K562 (cell line): ENCODE data around the gene EXOSC9. TPM values are rescaled to one million over a fixed set of nuclear protein-coding genes. Genes with fewer than 3 reads are reported as not detected.

Experiments used
- CC2D1A ChIP-seq: fragments of 450-650 bp; IDR thresholded peaks from 2 replicates; pipeline ENCODE4 v1.6.1; 2017; ENCODE audit warnings: mild to moderate bottlenecking
- DNMT1 ChIP-seq: fragments of 450-650 bp; IDR thresholded peaks from 2 replicates; pipeline ENCODE4 v1.6.1; 2016; ENCODE audit warnings: antibody characterized with exemption, mild to moderate bottlenecking
- EP400 ChIP-seq: fragments of 450-650 bp; IDR thresholded peaks from 2 replicates; pipeline ENCODE4 v1.6.1; 2017; ENCODE audit warnings: antibody characterized with exemption, mild to moderate bottlenecking, moderate library complexity
- FOXM1 ChIP-seq, 2 experiments: fragments of 450-650 bp in 1 of 2; sonication (generic) in 1 of 2; formaldehyde crosslinking in 1 of 2; IDR thresholded peaks; 2 replicates each; pipeline versions ENCODE4 v1.6.1 to v1.9.0; 2017 to 2022; ENCODE audit warnings: low read depth in 2 of 2, mild to moderate bottlenecking in 2 of 2, missing genetic modification reagents in 1 of 2, moderate library complexity in 1 of 2
- KHSRP ChIP-seq: fragments of 450-650 bp; IDR thresholded peaks from 2 replicates; pipeline ENCODE4 v1.6.1; 2017
- MYBL2 ChIP-seq, 2 experiments: fragments of 450-650 bp in 1 of 2; sonication (generic) in 1 of 2; formaldehyde crosslinking in 1 of 2; IDR thresholded peaks; 2 replicates each; pipeline versions ENCODE4 v1.6.1 to v1.8.1; 2017 to 2022; ENCODE audit warnings: borderline replicate concordance in 1 of 2, inconsistent platforms in 1 of 2, low read depth in 1 of 2, mild to moderate bottlenecking in 1 of 2, missing genetic modification reagents in 1 of 2, moderate library complexity in 1 of 2
- NBN ChIP-seq: fragments of 450-650 bp; IDR thresholded peaks from 2 replicates; pipeline ENCODE4 v1.6.1; 2016; ENCODE audit warnings: low read depth, mild to moderate bottlenecking
- NCOR1 ChIP-seq: fragments of 450-650 bp; IDR thresholded peaks from 2 replicates; pipeline ENCODE4 v1.6.1; 2016; ENCODE audit warnings: mild to moderate bottlenecking, moderate library complexity
- NKRF ChIP-seq: fragments of 450-650 bp; IDR thresholded peaks from 2 replicates; pipeline ENCODE4 v1.6.1; 2016; ENCODE audit warnings: borderline replicate concordance
- SMAD4 ChIP-seq: fragments of 250-450 bp; sonication (Bioruptor Pico); conservative IDR thresholded peaks from 2 replicates; pipeline ENCODE4 v1.8.0; 2021; ENCODE audit warnings: inconsistent platforms, mild to moderate bottlenecking, moderate library complexity
- TAF9B ChIP-seq: fragments of 450-650 bp; IDR thresholded peaks from 2 replicates; pipeline ENCODE4 v1.6.1; 2018; ENCODE audit warnings: mild to moderate bottlenecking; ENCODE audit not compliant: partially characterized antibody
- ZBTB9 ChIP-seq: fragments of 450-650 bp; formaldehyde crosslinking; IDR thresholded peaks from 2 replicates; pipeline ENCODE4 v1.4.0; 2020; ENCODE audit warnings: mild to moderate bottlenecking, moderate library complexity
- polyA plus RNA-seq, 8 experiments: library from polyadenylated mRNA; depleted of rRNA in 4 of 8; stranded (reverse) in 5 of 8; unstranded in 3 of 8; fragments of >200 nt; fragmentation: Nextera tagmentation in 2 of 8; fragmentation: Illumina TruSeq in 1 of 8; extraction: Ambion mirVana in 2 of 8; extraction: Trizol in 1 of 8; gene quantifications; 2 replicates each; pipeline versions ENCODE4 v1.2.1 to v1.2.3, GENCODE V29; 2011 to 2014; ENCODE audit warnings: inconsistent platforms in 1 of 8, missing spikeins in 1 of 8
- total RNA-seq, 7 experiments: library from RNA; depleted of rRNA in 6 of 7; stranded (reverse); fragments of >200 nt in 6 of 7; fragmentation: Illumina TruSeq in 2 of 7; extraction: Trizol in 2 of 7; gene quantifications; 2 replicates each; pipeline versions ENCODE4 v1.2.1 to v1.2.3, GENCODE V29; 2011 to 2021; ENCODE audit warnings: low replicate concordance in 1 of 7
- TF ChIP-seq, protein P1 (sequence below): fragments of 200-600 bp; sonication (generic); IDR thresholded peaks from one replicate; pipeline ENCODE4 v1.6.1; 2012; ENCODE audit warnings: mild to moderate bottlenecking, low read depth, low read length, inconsistent platforms

EXOSC9 gene
- total and polyA plus RNA-seq, 9 of the 15 experiments (the other 6 are each of a cell fraction or from before 2014, with no cell fraction given), result 64.7 to 166 (median 115) TPM

DNA sequence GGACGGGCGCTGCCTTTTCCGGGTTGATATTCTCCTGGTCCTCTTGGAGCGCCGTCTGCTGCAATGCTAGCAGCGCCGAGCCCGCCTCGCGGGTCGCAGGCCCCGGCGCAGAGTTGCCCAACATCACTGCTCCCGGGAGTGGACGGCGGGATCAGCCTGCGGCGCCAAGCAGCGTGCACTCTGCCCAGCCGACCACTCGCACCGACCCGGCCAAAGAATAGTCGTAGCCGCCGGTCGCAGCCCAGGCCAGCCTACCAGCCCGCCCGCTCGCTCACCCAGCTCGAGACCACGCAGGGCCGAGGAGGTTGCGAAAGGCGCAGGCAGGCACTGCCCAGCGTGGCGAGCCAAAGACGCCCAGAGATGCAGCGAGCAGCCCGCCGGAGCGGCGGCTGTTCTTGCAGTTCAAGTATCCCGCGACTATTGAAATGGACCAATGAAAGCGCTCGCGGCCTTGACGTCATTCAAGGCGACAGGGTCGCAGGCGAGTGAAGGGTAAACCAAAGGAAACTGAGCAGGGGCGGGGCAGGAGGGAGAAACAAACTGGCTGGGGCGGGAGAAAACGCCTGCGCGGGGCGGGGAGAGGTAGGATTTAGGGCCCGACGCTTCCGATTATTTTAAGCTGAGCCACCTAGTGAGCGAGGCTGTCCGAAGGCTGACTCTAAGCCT lies 22.5 kb downstream of the EXOSC9 start, which contains the start of gene CCNA2 (continued):
- peak; percentile 100 for TF ChIP-seq FOXM1 (IDR thresholded peaks at IDR 0.05; ENCODE audit: low read depth)
- TF ChIP-seq FOXM1 (CRISPR knock-in tag; IDR thresholded peaks at IDR 0.05; ENCODE audit: low read depth), result peak; percentile 100
- TF ChIP-seq KHSRP, result peak; percentile 88
- TF ChIP-seq EP400, result peak; percentile 99
- TF ChIP-seq TAF9B, result peak; percentile 61
- TF ChIP-seq NKRF, result peak; percentile 98
- TF ChIP-seq CC2D1A, result peak; percentile 98
- peak; percentile 79 for TF ChIP-seq NBN
- TF ChIP-seq SMAD4 (CRISPR knock-in tag), result no peak
- TF ChIP-seq MYBL2 (IDR thresholded peaks at IDR 0.05; ENCODE audit: low read depth), result peak; percentile 100
- TF ChIP-seq MYBL2 (CRISPR knock-in tag; IDR thresholded peaks at IDR 0.05; ENCODE audit: borderline replicate concordance), result peak; percentile 96; the same call in 1 of the 2 replicates
- TF ChIP-seq NCOR1, result 0 out of 2 replicates have a peak, but pooled peaks have one; percentile 27
- TF ChIP-seq ZBTB9, result no peak
- TF ChIP-seq DNMT1, result no peak
- TF ChIP-seq, protein P1, sequence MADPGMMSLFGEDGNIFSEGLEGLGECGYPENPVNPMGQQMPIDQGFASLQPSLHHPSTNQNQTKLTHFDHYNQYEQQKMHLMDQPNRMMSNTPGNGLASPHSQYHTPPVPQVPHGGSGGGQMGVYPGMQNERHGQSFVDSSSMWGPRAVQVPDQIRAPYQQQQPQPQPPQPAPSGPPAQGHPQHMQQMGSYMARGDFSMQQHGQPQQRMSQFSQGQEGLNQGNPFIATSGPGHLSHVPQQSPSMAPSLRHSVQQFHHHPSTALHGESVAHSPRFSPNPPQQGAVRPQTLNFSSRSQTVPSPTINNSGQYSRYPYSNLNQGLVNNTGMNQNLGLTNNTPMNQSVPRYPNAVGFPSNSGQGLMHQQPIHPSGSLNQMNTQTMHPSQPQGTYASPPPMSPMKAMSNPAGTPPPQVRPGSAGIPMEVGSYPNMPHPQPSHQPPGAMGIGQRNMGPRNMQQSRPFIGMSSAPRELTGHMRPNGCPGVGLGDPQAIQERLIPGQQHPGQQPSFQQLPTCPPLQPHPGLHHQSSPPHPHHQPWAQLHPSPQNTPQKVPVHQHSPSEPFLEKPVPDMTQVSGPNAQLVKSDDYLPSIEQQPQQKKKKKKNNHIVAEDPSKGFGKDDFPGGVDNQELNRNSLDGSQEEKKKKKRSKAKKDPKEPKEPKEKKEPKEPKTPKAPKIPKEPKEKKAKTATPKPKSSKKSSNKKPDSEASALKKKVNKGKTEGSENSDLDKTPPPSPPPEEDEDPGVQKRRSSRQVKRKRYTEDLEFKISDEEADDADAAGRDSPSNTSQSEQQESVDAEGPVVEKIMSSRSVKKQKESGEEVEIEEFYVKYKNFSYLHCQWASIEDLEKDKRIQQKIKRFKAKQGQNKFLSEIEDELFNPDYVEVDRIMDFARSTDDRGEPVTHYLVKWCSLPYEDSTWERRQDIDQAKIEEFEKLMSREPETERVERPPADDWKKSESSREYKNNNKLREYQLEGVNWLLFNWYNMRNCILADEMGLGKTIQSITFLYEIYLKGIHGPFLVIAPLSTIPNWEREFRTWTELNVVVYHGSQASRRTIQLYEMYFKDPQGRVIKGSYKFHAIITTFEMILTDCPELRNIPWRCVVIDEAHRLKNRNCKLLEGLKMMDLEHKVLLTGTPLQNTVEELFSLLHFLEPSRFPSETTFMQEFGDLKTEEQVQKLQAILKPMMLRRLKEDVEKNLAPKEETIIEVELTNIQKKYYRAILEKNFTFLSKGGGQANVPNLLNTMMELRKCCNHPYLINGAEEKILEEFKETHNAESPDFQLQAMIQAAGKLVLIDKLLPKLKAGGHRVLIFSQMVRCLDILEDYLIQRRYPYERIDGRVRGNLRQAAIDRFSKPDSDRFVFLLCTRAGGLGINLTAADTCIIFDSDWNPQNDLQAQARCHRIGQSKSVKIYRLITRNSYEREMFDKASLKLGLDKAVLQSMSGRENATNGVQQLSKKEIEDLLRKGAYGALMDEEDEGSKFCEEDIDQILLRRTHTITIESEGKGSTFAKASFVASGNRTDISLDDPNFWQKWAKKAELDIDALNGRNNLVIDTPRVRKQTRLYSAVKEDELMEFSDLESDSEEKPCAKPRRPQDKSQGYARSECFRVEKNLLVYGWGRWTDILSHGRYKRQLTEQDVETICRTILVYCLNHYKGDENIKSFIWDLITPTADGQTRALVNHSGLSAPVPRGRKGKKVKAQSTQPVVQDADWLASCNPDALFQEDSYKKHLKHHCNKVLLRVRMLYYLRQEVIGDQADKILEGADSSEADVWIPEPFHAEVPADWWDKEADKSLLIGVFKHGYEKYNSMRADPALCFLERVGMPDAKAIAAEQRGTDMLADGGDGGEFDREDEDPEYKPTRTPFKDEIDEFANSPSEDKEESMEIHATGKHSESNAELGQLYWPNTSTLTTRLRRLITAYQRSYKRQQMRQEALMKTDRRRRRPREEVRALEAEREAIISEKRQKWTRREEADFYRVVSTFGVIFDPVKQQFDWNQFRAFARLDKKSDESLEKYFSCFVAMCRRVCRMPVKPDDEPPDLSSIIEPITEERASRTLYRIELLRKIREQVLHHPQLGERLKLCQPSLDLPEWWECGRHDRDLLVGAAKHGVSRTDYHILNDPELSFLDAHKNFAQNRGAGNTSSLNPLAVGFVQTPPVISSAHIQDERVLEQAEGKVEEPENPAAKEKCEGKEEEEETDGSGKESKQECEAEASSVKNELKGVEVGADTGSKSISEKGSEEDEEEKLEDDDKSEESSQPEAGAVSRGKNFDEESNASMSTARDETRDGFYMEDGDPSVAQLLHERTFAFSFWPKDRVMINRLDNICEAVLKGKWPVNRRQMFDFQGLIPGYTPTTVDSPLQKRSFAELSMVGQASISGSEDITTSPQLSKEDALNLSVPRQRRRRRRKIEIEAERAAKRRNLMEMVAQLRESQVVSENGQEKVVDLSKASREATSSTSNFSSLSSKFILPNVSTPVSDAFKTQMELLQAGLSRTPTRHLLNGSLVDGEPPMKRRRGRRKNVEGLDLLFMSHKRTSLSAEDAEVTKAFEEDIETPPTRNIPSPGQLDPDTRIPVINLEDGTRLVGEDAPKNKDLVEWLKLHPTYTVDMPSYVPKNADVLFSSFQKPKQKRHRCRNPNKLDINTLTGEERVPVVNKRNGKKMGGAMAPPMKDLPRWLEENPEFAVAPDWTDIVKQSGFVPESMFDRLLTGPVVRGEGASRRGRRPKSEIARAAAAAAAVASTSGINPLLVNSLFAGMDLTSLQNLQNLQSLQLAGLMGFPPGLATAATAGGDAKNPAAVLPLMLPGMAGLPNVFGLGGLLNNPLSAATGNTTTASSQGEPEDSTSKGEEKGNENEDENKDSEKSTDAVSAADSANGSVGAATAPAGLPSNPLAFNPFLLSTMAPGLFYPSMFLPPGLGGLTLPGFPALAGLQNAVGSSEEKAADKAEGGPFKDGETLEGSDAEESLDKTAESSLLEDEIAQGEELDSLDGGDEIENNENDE, result no peak
